Suppressor macrophage (primary cell): Measurements from ENCODE around the gene EDN2.

ENCODE experiments used
- DNase-seq, 4 experiments: peaks; one replicate each; pipeline ENCODE4 v3.0.0-alpha.2; 2020 to 2022

EDN2 gene

DNA sequence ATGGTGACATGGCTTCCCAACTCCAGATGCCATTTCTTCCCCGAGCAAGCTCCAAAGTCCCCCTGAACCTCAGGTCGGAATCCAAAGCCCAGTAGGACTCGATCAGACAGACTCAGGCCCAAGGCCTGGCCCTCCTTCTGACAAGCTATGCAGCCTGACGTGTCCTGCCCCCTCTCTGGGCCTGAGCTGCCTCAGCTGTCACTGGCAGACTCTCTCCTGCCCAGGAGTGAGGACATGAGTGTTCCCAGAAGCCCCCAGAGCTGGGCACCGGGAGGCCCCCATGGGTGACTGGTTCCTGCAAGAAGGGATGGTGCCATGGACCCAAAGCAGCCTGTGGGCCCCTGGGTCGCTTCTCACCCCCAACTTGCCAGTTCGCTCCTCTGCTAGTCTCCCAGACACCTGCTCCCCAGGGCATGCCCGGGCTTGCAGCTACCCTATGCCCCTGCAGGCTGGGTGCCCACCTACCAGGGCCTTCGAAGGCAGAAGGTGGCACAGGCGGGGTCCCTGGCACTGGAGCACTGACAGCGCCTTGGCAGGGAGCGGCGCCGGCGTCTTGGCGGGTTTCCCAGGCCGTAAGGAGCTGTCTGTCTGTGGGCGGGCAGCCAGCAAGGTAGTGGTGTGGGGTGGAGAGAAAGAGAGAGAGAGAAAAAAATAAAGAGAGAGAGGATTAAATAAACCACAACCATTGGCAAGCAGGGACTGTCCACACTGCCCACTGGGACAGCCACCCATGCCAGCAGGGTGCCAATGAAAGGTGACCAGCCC lies 2.3 kb downstream of the EDN2 start:
- no peak for DNase-seq

GRCh38 chr1:41481109-41481775 lies 3.2 kb downstream of the EDN2 start:
- DNase-seq = no peak

- DNase-seq = no peak
Measured at GRCh38 chr1:41480204-41481108, 4.0 kb downstream of the EDN2 start.

DNA sequence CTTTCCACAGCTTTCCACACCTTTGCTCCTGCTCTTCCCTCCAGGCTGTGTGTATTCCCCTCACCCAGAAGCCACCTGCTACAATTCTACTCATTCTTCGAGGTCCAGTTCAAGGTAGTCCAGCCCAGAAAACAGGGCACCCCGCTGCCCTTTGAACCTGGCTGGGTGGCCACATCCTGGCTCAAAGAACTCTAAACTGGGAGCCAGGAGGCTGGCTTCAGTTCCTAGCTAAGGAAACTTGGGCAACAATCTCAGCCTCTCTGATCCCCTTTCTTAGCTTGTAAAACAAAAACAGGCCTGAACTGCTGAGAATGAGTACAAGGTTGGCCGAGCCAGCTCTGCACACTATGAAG lies 4.7 kb downstream of the EDN2 start:
- no peak for DNase-seq

DNA sequence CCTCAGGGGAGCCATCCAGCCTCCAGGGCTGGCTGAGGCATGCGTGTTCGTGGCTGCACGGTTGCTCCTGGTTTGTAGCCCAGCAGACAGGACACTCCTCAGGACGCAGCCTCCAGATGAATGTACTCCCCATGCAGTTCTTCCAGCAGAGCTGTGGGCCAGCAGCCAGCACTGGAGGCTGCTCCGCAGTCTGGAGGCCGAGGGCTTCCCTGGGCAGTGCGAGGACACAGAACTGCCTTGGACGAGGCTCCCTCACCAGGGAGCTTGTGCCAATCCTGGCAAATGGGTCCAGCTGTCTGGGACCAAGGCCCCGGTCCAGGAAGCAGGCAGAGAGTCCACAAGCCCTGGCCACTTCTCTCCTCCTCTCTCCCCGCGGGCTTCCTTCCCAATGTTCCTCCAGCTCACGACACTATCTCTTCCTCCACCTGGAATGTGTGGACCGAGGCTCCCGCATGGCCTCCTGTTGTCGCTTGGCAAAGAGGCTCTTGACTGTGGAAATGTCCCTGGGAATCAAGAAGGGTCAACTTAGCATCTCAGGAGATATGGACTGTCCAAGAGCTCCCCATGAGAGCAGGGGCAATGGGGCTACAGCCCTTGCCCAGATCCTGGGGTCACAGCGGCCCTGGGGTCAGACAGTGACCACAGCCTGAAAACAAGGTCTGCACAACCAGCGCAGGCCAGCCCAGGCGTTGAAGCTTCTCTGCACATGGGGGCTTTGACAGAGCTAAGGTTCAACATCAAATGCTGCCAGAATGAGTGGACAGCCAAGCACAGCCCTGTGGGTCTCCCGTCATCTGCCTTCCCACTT lies 5.3 kb downstream of the EDN2 start:
- DNase-seq = no peak

- no peak for DNase-seq
Measured at GRCh38 chr1:41478118-41478748, 6.2 kb downstream of the EDN2 start.

- DNase-seq = no peak
Measured at GRCh38 chr1:41476807-41477361, 7.6 kb downstream of the EDN2 start.

- DNase-seq = no peak
Measured at GRCh38 chr1:41475859-41476567, 8.5 kb downstream of the EDN2 start.

GRCh38 chr1:41475346-41475745 lies 9.1 kb downstream of the EDN2 start:
- DNase-seq = no peak

- DNase-seq = no peak
Measured at GRCh38 chr1:41474490-41475271, 9.8 kb downstream of the EDN2 start.

GRCh38 chr1:41473738-41474362 lies 10.6 kb downstream of the EDN2 start:
- DNase-seq = no peak

GRCh38 chr1:41471658-41472057 lies 12.8 kb downstream of the EDN2 start:
- DNase-seq = no peak

DNA sequence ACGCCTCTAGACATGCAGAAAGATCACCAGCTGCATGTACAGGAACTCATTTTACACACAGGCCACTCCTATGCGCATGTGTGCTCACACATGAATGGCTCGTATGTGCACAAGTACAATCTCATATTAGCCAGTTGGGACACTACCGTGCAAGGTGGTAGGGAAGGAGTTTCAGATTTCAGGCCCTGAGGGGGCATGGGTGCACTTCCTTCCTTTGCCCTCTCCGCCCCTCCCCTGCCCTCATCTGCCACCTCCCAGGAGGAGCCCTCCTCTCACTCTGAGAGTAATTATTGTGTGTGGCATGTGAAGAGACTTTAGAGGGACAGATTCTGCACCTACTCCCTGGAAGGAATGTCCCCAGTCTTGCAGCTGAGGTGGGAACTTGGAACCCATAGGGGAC lies 14.8 kb downstream of the EDN2 start:
- DNase-seq = no peak

- no peak for DNase-seq
Measured at GRCh38 chr1:41468122-41468762, 16.2 kb downstream of the EDN2 start.

DNA sequence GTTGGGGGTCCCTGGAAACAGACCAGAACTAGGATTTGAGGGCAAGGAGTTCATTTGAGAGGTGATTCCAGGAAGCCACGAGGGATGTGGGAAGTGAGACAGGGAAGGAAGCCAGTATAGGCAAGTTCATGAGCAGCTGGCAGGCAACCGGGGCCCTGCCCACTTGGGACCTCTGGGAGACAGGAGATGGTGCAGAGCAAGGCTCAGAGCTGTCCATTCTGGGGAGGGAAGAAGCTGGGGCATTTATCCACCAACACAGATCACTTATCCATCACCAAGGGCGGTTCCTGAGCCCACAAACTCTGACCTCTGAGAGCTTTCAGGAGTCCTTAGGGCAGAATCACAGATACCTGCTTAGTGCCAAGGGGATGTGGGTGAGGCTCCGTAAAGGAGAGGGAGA lies 16.8 kb downstream of the EDN2 start:
- no peak for DNase-seq

- no peak for DNase-seq
Measured at GRCh38 chr1:41466146-41466545, 18.3 kb downstream of the EDN2 start.

- no peak for DNase-seq
Measured at GRCh38 chr1:41465741-41466140, 18.7 kb downstream of the EDN2 start.

- no peak for DNase-seq
Measured at GRCh38 chr1:41464885-41465284, 19.6 kb downstream of the EDN2 start.

DNA sequence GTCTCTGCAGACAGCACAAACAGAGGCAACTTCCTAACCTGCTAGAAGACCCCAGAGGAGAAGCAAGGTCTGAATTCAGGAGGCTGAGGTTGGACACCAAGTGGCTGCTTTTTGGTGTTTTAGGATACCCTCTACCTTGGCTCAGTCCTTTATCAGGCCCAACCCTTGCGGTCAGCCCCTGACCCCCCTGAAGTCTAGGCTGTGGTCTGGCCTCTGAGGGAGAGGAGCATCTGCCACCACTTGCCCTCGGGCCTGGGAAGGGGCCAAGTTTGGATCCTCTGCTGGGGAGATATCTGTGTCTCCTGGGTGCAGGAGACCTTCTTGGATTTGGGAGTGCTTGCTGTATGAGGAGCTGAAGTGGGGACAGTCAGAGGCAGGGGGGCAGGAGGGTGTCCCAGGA lies 21.0 kb downstream of the EDN2 start:
- DNase-seq = no peak
